HUES48 (cell line): ENCODE data around the gene ANKRD66.

Experiments used
- H3K27ac ChIP-seq: one replicate; pipeline ENCODE4 v1.7.0; 2013; ENCODE audit warnings: low read depth, low read length, inconsistent platforms
- H3K27me3 ChIP-seq: 2 replicates; pipeline ENCODE4 v1.6.1; 2013; ENCODE audit warnings: mild to moderate bottlenecking, low read length; ENCODE audit not compliant: control insufficient read depth, insufficient read depth
- H3K36me3 ChIP-seq: 2 replicates; pipeline ENCODE4 v1.6.1; 2013; ENCODE audit warnings: low read length; ENCODE audit not compliant: control insufficient read depth, insufficient read depth
- H3K4me1 ChIP-seq: 2 replicates; pipeline ENCODE4 v1.6.1; 2013; ENCODE audit warnings: mild to moderate bottlenecking, low read length; ENCODE audit not compliant: control insufficient read depth, insufficient read depth
- H3K4me3 ChIP-seq: 2 replicates; pipeline ENCODE4 v1.5.1; 2013; ENCODE audit warnings: mild to moderate bottlenecking, low read depth, low read length
- H3K9ac ChIP-seq: 2 replicates; pipeline ENCODE4 v1.6.1; 2013; ENCODE audit warnings: mild to moderate bottlenecking, low read depth, low read length, moderate library complexity
- H3K9me3 ChIP-seq: 2 replicates; pipeline ENCODE4 v1.6.1; 2013; ENCODE audit warnings: low read length; ENCODE audit not compliant: control insufficient read depth, insufficient read depth

The ANKRD66 gene

GRCh38 chr6:46790355-46790874 is 43.7 kb downstream of the ANKRD66 start:
- Histone ChIP-seq H3K36me3 (no peaks in the 10 kb centered on the region), H3K9ac (no peak overlapping the region), H3K27ac (no peak overlapping the region), H3K9me3 (no peaks in the 10 kb centered on the region), H3K4me3 (no peak overlapping the region), H3K27me3 (no peaks in the 10 kb centered on the region), H3K4me1 (no peaks in the 10 kb centered on the region)

- Histone ChIP-seq H3K27ac (no peak overlapping the region), H3K27me3 (no peaks in the 10 kb centered on the region), H3K9ac (no peak overlapping the region), H3K4me1 (no peaks in the 10 kb centered on the region), H3K9me3 (no peaks in the 10 kb centered on the region), H3K4me3 (no peak overlapping the region), H3K36me3 (no peaks in the 10 kb centered on the region)
Observed at GRCh38 chr6:46792635-46793034, 45.9 kb downstream of the ANKRD66 start.

GRCh38 chr6:46793138-46793537 is 46.4 kb downstream of the ANKRD66 start, which contains the start of gene MEP1A:
Gene MEP1A, plus strand, starts transcription at chr6:46793389. Its CDS starts 10 bp downstream, at chr6:46793399.
- Histone ChIP-seq H3K4me3 (no peak within 1 kb of the TSS), H3K9ac (no peak within 1 kb of the TSS), H3K27ac (no peak within 1 kb of the TSS), H3K27me3 (no peaks in the 10 kb centered on the region), H3K36me3 (no peaks in the 10 kb centered on the region), H3K9me3 (no peaks in the 10 kb centered on the region), H3K4me1 (no peaks in the 10 kb centered on the region)

- Histone ChIP-seq H3K4me1 (no peaks in the 10 kb centered on the region), H3K27ac (no peak overlapping the region), H3K4me3 (no peak overlapping the region), H3K27me3 (no peaks in the 10 kb centered on the region), H3K9ac (no peak overlapping the region), H3K9me3 (no peaks in the 10 kb centered on the region), H3K36me3 (no peaks in the 10 kb centered on the region)
Observed at GRCh38 chr6:46794068-46794467, 47.3 kb downstream of the ANKRD66 start.

- Histone ChIP-seq H3K4me1 (no peaks in the 10 kb centered on the region), H3K4me3 (no peak overlapping the region), H3K36me3 (no peaks in the 10 kb centered on the region), H3K9me3 (no peaks in the 10 kb centered on the region), H3K27ac (no peak overlapping the region), H3K9ac (no peak overlapping the region), H3K27me3 (no peaks in the 10 kb centered on the region)
Observed at GRCh38 chr6:46795816-46796215, 49.1 kb downstream of the ANKRD66 start.

- Histone ChIP-seq H3K9me3 (no peaks in the 10 kb centered on the region), H3K27ac (no peak overlapping the region)
Observed at GRCh38 chr6:46796848-46797580, 50.3 kb downstream of the ANKRD66 start.

GRCh38 chr6:46799657-46800056 is 52.9 kb downstream of the ANKRD66 start:
- no peak overlapping the region for H3K4me3 ChIP-seq

More at GRCh38 chr6:46796848-46797580, 50.3 kb downstream of the ANKRD66 start:
- H3K4me1 ChIP-seq = no peaks in the 10 kb centered on the region
- no peak overlapping the region for H3K4me3 ChIP-seq
- no peaks in the 10 kb centered on the region for H3K36me3 ChIP-seq
- no peak overlapping the region for H3K9ac ChIP-seq
- no peaks in the 10 kb centered on the region for H3K27me3 ChIP-seq

GRCh38 chr6:46808806-46809205 is 62.1 kb downstream of the ANKRD66 start:
- H3K36me3 ChIP-seq = no peaks in the 10 kb centered on the region
- H3K9me3 ChIP-seq = no peaks in the 10 kb centered on the region

More at GRCh38 chr6:46799657-46800056, 52.9 kb downstream of the ANKRD66 start:
- H3K9ac ChIP-seq = no peak overlapping the region
- no peaks in the 10 kb centered on the region for H3K9me3 ChIP-seq
- no peaks in the 10 kb centered on the region for H3K27me3 ChIP-seq
- no peaks in the 10 kb centered on the region for H3K4me1 ChIP-seq
- no peaks in the 10 kb centered on the region for H3K36me3 ChIP-seq
- no peak overlapping the region for H3K27ac ChIP-seq

More at GRCh38 chr6:46808806-46809205, 62.1 kb downstream of the ANKRD66 start:
- H3K4me1 ChIP-seq = no peaks in the 10 kb centered on the region
- H3K4me3 ChIP-seq = no peak overlapping the region
- no peaks in the 10 kb centered on the region for H3K27me3 ChIP-seq
- H3K27ac ChIP-seq = no peak overlapping the region
- H3K9ac ChIP-seq = no peak overlapping the region
